Stimulated activated CD8-positive, alpha-beta memory T cell treated with anti-CD3 and anti-CD28 coated beads, Interleukin-15, amount 100 ng/mL, for 24 hours (primary cell): ENCODE data around the gene HS3ST5.
"Not testable (repeated sequence)": the region's sequence is repeated elsewhere in the genome, so short reads cannot be mapped to it uniquely, and the experiment has no call there.

Source experiments
- DNase-seq: peaks from one replicate; pipeline ENCODE4 v3.0.0-alpha.2; 2020; ENCODE audit warnings: low read depth

HS3ST5 gene

GRCh38 chr6:114092943-114093342, 249.9 kb downstream of the HS3ST5 start:
- no peak for DNase-seq

GRCh38 chr6:114090626-114091025, 252.2 kb downstream of the HS3ST5 start:
- DNase-seq = no peak

DNA sequence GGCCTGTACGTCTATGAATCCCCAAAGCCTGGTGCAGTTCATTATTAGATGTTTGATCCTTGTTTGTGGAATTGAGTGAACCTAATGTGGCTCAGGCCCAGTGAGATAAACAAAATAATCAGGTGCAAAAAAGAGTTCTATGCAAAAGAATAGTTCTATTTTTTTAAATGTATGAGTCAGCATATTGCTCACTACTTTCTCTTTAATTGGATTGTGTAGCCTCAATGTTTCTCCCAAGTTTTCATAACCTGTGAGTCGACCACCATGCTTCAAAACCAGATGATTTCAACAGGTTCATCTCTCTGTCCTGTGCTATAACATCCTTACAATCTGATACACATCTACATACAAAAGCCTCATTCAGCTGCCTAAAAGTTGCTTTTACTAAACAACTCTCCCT, 255.3 kb downstream of the HS3ST5 start:
- DNase-seq = no peak

GRCh38 chr6:114085211-114085610, 257.6 kb downstream of the HS3ST5 start:
- DNase-seq = no peak

DNA sequence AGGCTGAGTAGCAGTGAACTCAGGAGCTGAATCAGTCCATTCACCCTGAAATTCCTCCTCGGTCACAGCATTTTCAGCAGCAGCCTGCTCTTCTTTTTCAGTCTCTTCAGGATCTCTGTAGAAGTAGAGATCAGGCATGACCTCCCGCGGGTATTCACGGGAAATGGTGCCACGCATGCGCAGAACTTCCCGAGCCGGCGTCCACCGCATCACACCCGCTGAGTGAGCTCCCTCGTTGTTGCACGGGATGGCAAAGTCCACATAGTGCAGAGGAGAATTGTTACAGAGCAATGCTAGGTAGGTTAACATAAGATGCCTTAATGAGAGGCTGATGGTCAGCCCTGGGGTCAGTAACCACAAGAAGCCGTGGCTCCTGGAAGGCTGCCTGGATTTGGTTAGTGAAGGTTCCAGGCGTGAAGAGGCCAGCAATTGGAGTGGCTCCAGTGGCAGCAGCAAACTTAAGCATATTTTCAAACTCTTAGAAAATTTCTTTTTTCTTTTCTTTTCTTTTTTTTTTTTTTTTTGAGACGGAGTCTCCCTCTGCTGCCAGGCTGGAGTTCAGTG, 258.4 kb downstream of the HS3ST5 start:
- no peak for DNase-seq

DNA sequence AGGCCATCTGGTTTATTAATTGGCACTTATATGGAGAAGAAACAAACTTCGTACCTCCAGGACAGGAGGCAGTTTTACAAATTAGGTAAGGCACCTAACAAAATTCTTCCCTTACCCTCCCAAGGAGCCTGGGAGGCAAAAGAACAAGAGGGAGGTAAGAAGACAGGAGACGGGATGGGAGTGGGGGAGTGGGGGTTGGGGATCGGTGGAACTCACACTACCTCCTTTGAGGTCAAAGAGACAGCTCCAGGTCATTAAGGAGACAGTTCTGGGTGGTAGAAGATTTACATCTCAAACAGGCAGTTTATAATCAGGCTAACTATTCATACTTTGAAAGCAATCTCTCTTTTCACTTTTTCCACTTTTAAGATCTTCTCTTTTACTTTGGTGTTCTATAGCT, 259.6 kb downstream of the HS3ST5 start:
- DNase-seq = no peak

- no peak for DNase-seq
Measured at GRCh38 chr6:114081730-114082129, 261.1 kb downstream of the HS3ST5 start.

DNA sequence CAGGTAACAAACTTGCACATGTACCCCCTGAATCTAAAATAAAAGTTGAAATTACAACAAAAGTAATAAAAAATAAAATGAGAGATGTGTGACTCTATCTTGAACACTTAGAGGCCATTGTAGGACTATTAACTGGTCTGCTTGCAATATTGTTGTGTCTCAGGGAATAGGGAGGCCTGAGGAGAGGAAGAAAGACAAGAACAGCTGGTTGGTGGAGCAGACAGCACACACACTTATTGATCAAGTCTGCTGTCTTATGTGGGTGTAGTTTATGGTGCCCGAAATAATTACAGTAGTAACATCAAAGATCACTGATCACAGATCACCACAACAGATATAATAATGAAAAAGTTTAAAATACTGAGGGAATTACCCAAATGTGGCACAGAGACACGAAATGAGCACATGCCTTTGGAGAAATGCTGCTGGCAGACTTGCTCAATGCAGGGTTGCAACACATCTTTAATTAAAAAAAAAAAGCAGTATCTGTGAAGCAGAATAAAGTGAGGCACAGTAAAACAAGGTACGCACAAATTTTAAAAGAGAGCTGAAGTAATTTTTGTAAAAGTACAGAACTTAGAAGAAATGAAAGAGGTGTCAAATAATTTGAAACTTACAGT, 261.8 kb downstream of the HS3ST5 start:
- no peak for DNase-seq

- not testable (repeated sequence) for DNase-seq
Measured at GRCh38 chr6:114080410-114080809, 262.4 kb downstream of the HS3ST5 start.

DNA sequence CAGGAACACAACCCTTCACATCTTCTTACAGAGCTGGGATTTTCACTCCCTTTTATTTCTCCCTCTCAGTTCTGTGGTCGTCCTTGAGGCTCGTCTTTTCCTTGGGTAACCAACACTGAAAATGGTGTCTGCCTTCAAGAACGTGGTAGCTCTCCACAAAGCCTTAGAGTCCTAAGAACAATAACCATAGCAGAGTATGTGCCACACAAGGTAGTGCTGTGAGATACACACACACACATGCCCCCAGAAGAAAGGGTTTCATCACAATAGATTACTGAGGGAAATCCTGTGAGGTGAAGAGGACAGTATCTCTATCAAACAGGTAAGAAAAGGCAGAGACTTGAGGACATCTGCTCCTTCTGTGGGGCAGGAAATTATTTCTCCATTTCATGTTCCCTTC, 267.0 kb downstream of the HS3ST5 start:
- no peak for DNase-seq

DNA sequence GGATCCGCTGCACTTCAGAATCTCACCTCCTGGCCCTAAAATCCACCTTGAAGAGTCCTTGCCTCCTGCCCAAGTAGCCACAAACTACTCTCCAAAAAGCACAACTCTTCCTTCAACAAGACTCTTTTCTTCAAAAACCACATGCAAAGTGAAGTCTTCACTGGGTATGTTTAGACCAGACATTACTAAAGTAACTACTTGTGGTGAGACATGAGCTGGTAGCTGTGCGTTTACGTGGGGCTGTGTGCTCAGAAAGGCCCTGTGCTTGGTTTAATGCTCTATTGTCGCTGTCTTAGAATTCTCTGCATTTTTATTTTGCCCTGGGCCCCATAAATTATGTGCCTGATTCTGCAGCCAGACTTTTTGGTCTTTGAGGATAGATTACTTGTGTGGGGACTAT, 267.5 kb downstream of the HS3ST5 start:
- DNase-seq = no peak

- DNase-seq = no peak
Measured at GRCh38 chr6:114068771-114069170, 274.1 kb downstream of the HS3ST5 start.

GRCh38 chr6:114068116-114068515, 274.7 kb downstream of the HS3ST5 start:
- no peak for DNase-seq

GRCh38 chr6:114064862-114065261, 278.0 kb downstream of the HS3ST5 start:
- DNase-seq = no peak

DNA sequence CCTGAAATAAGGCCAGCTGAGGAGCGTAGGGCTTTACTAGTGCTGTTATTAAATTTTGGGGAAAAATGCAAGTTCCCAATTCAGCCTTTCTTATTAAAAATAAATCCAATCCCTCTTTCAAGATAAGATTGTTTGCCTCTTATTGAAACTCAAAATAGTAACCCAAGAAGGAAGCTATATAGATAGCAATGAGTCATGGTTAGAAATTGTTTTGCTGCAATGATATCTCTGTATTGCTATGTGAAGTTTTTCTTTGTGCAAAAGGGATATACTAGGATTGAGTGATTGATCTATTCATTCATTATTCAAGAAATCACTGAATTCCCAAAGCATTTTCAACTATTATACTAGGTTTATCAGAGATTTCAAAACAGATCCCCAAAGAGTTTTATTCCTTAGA, 278.9 kb downstream of the HS3ST5 start:
- DNase-seq = no peak

- DNase-seq = no peak
Measured at GRCh38 chr6:114062199-114062598, 280.6 kb downstream of the HS3ST5 start.

DNA sequence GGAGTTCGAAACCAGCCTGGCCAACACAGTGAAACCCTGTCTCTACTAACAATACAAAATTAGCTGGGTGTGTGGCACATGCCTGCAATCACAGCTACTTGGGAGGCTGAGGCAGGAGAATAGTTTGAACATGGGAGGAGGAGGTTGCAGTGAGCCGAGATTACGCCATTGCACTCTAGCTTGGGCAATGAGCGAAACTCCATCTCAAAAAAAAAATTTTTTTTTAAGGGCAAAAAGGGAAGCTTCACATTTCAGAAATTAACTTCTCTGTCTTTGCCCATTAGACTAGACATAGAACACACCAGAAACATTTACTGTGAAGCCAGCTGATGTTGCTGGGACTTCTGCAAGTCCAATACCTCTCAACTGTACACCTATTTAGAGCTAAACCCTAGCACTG, 281.1 kb downstream of the HS3ST5 start:
- no peak for DNase-seq

- DNase-seq = no peak
Measured at GRCh38 chr6:114061116-114061515, 281.7 kb downstream of the HS3ST5 start.

GRCh38 chr6:114058435-114058834, 284.4 kb downstream of the HS3ST5 start:
- no peak for DNase-seq

- no peak for DNase-seq
Measured at GRCh38 chr6:114055763-114056162, 287.1 kb downstream of the HS3ST5 start.

GRCh38 chr6:114055349-114055748, 287.5 kb downstream of the HS3ST5 start:
- no peak for DNase-seq

GRCh38 chr6:114053791-114054190, 289.0 kb downstream of the HS3ST5 start:
- no peak for DNase-seq

DNA sequence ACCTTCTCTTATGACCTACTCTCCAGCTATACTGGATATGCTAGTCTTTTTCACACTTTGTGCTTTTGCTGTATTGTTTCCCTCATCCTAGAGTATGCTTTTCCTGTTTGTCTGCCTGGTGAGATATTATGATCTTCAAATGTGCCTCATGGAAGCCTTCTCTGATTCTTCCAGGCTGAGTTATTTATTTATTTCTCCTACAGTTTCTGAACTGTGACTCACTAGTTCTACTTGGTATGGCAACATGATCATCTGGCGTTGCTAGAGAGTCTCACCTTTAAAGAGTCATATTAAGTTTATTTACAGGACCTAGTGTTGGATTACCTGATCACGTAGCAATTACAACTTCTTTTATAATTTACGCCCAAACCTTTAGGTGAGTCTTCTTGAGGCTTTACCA, 290.7 kb downstream of the HS3ST5 start:
- no peak for DNase-seq

DNA sequence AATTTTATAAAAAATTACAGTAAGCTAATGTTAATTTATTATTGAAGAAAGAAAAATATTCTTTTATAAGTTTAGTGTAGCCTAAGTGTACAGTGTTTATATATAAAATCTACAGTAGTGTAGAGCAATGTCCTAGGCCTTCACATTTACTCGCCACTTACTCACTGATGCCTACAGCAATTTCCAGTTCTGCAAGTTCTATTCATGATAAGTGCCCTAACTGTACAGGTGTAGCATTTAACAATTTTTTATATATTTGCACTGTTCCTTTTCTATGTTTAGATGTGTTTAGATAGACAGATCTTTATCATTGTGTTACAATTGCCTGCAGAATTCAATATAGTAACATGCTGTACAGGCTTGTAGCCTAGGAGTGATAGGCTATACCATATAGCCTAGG, 291.8 kb downstream of the HS3ST5 start:
- DNase-seq = no peak
